ENCODE measurements around the gene CMTM3. TPM values are rescaled to one million over a fixed set of nuclear protein-coding genes. Genes with fewer than 3 reads are reported as not detected.

The CMTM3 gene
- polyA plus RNA-seq, 1 of the 3 experiments (the other 2 are of a cell fraction): 69.4 TPM

- Histone ChIP-seq H3K4me1 (ENCODE audit: control insufficient read depth in 1 of 2, insufficient read depth in 2 of 2, low read depth in 1 of 2, low read length in 1 of 2) (peaks cover 0 to 23% of the 10 kb centered on the region in 2 experiments; a peak in 2 of 4 replicates), H3K4me2 (no peak overlapping the region)
Measured at GRCh38 chr16:66568355-66568754, 36.1 kb upstream of the CMTM3 start.

More at GRCh38 chr16:66568355-66568754, 36.1 kb upstream of the CMTM3 start:
- Histone ChIP-seq H3F3A (replicated peaks; ENCODE audit: insufficient read depth) (peaks cover 42% of the 10 kb centered on the region), H3K27ac (ENCODE audit: low read depth in 2 of 2, low read length in 1 of 2) (peak overlapping the region in 1 of 2 experiments; percentile 80; a peak in 2 of 4 replicates), H2AFZ (ENCODE audit: low read depth) (no peak overlapping the region), H3K27me3 (ENCODE audit: insufficient read depth) (no peaks in the 10 kb centered on the region), H3K36me3 (replicated peaks in 1 of 2; ENCODE audit: control insufficient read depth in 1 of 2, insufficient read depth in 2 of 2, low read length in 1 of 2) (peaks cover 29 to 39% of the 10 kb centered on the region in 2 experiments), H3K4me3 (ENCODE audit: low read depth in 2 of 2, low read length in 1 of 2) (no peak overlapping the region), H4K20me1 (ENCODE audit: insufficient read depth) (peaks cover 11% of the 10 kb centered on the region; the same call in 1 of the 2 replicates), H3K9me2 (no peaks in the 10 kb centered on the region), H3K9ac (no peak overlapping the region), H3K9me3 (no peaks in the 10 kb centered on the region), H3K79me2 (ENCODE audit: insufficient read depth) (peaks cover 4% of the 10 kb centered on the region; the same call in 1 of the 2 replicates)
- DNase-seq: no peak
- ChIA-PET POLR2A (no interaction called here), CTCF (interaction anchor here (1.9 kb wide), 1 partner anchor 10 kb away, joined by 4 read pairs; no protein-coding TSS in a partner anchor)
- TF ChIP-seq TAF1 (IDR thresholded peaks at IDR 0.05; ENCODE audit: borderline replicate concordance, low read depth, low read length) (no peak), IRF3 (IDR thresholded peaks at IDR 0.05; ENCODE audit: low read depth, low read length) (no peak), EP300 (IDR thresholded peaks at IDR 0.05; ENCODE audit: borderline replicate concordance in 1 of 2, low read depth in 1 of 2, low read length in 1 of 2) (no peak), USF1 (IDR thresholded peaks at IDR 0.05; ENCODE audit: borderline replicate concordance, low read depth) (no peak), SMC3 (IDR thresholded peaks at IDR 0.05; ENCODE audit: low read depth, low read length) (no peak), FOXJ3 (CRISPR knock-in tag; IDR thresholded peaks at IDR 0.05) (no peak), JUND (IDR thresholded peaks at IDR 0.05) (no peak), ELF1 (IDR thresholded peaks at IDR 0.05) (no peak), REST (IDR thresholded peaks at IDR 0.05; ENCODE audit: low read depth, low read length) (no peak), EZH2phosphoT487 (IDR thresholded peaks at IDR 0.05; ENCODE audit: borderline replicate concordance, low read depth) (no peak), MXI1 (IDR thresholded peaks at IDR 0.05; ENCODE audit: low read depth, low read length) (no peak), GATA2 (CRISPR knock-in tag; IDR thresholded peaks at IDR 0.05) (no peak)
- WGBS (ENCODE audit: low lambda C conversion rate): 97% methylated on average over 2 of the region's 2 CpGs

Measured in SK-N-SH (cell line).